Measurements from ENCODE around the gene INTS12.
"Not testable (repeated sequence)": the region's sequence is repeated elsewhere in the genome, so short reads cannot be mapped to it uniquely, and the experiment has no call there.

Gene INTS12

DNA sequence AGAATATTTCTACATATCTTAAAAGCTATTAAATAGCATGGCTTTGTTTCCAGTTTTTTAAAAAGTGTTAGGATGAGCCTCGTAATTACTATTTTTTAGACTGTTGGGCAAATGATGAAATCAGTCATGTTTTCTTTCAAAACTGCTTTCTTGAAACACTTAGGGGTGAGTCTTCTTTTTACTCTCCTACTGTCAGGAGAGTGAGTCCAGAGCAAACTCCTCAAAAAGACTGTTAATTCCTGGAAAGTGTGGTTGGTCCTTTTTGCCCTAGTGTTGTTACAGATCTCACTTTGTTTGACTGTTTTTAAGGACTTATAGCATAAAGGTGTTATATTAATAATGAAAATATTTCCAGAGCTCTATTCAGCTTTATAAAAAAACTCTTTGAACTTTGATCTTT, 6.4 kb upstream of the INTS12 start:
- H3K4me3 ChIP-seq (ENCODE audit: low read depth in 1 of 2, low read length in 2 of 2): no peak overlapping the region
- no peaks in the 10 kb centered on the region for H3K9me3 ChIP-seq (ENCODE audit: control insufficient read depth in 1 of 2, low read length in 2 of 2)
- H3K27ac ChIP-seq (ENCODE audit: low read length): no peak overlapping the region
- H3K36me3 ChIP-seq (ENCODE audit: control insufficient read depth in 1 of 2, insufficient read depth in 2 of 2, low read length in 2 of 2): no peaks in the 10 kb centered on the region
- H3K27me3 ChIP-seq (ENCODE audit: low read depth, low read length): no peaks in the 10 kb centered on the region
- peaks cover 0 to 4% of the 10 kb centered on the region in 2 donors for H3K4me1 ChIP-seq (ENCODE audit: control insufficient read depth in 1 of 2, insufficient read depth in 2 of 2, low read length in 2 of 2)

DNA sequence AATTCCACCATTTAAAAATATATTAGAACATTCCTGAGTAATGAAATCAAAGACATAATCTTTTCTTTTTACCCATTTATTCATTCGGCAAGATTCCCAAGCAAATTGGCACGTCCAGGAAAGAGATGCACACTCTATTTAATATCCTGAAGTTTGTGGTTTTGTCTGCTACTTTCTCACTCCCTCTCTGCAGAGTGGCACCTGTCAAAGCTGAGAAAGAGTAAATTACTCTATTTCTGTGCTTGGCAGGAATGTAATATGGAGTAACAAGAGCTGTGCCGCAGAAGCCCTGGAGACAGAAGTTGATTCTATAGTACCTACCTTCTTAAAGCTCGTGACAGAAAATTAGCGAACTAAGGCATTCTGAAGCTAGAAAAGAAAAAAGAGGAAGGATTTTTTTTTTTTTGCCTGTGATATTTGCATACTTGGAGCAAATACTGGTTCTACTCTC, 5.6 kb upstream of the INTS12 start:
- Histone ChIP-seq H3K27me3 (ENCODE audit: low read depth, low read length) (no peaks in the 10 kb centered on the region), H3K4me1 (ENCODE audit: control insufficient read depth in 1 of 2, insufficient read depth in 2 of 2, low read length in 2 of 2) (peaks cover 0 to 12% of the 10 kb centered on the region in 2 donors), H3K27ac (ENCODE audit: low read length) (no peak overlapping the region), H3K4me3 (ENCODE audit: low read depth in 1 of 2, low read length in 2 of 2) (no peak overlapping the region), H3K9me3 (ENCODE audit: control insufficient read depth in 1 of 2, low read length in 2 of 2) (no peaks in the 10 kb centered on the region), H3K36me3 (ENCODE audit: control insufficient read depth in 1 of 2, insufficient read depth in 2 of 2, low read length in 2 of 2) (no peaks in the 10 kb centered on the region)

DNA sequence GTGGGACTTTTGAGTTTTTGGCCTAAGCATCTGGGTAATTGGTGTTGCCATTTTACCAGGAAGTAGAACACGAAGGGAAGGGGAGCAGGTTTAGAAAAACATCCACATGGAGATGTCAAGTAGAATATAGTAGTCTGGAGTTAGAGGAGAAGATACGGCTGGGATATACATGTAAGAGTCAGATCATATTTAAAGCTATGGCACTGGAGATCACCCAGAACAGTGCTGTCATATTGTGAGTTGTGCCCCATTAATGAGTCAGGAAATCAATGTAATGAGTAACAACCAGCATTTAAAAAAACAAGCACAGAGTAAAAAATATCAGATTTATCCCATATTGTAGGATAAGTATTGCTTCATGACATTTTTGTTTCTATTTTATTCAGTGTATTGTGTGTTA, 4.3 kb upstream of the INTS12 start:
- no peaks in the 10 kb centered on the region for H3K36me3 ChIP-seq (ENCODE audit: control insufficient read depth in 1 of 2, insufficient read depth in 2 of 2, low read length in 2 of 2)
- no peak overlapping the region for H3K4me3 ChIP-seq (ENCODE audit: low read depth in 1 of 2, low read length in 2 of 2)
- H3K27ac ChIP-seq (ENCODE audit: low read length): no peak overlapping the region
- peaks cover under 1 to 15% of the 10 kb centered on the region in 2 donors for H3K4me1 ChIP-seq (ENCODE audit: control insufficient read depth in 1 of 2, insufficient read depth in 2 of 2, low read length in 2 of 2)
- no peaks in the 10 kb centered on the region for H3K9me3 ChIP-seq (ENCODE audit: control insufficient read depth in 1 of 2, low read length in 2 of 2)
- no peaks in the 10 kb centered on the region for H3K27me3 ChIP-seq (ENCODE audit: low read depth, low read length)

DNA sequence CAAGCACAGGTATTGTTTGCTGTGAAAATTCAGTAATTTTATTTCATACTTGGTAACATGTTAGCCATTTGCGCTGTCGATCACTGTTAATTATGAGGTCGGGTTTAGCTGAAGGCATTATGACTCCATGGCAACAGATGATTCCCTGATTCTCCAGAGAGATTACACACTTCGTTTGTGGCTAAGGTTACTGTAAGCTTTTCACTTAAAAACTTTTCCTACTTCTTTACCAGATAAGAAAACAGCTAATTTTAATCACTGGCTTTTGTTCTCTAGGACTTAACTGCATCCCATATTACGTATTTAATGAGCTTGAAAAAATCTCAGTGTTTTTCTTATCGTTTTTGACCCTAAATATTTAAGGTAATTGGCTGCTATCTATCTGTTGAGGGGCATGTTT, 2.2 kb upstream of the INTS12 start:
- Histone ChIP-seq H3K4me3 (ENCODE audit: low read depth in 1 of 2, low read length in 2 of 2) (no peak overlapping the region), H3K36me3 (ENCODE audit: control insufficient read depth in 1 of 2, insufficient read depth in 2 of 2, low read length in 2 of 2) (no peaks in the 10 kb centered on the region), H3K9me3 (ENCODE audit: control insufficient read depth in 1 of 2, low read length in 2 of 2) (no peaks in the 10 kb centered on the region), H3K4me1 (ENCODE audit: control insufficient read depth in 1 of 2, insufficient read depth in 2 of 2, low read length in 2 of 2) (peaks cover 9 to 27% of the 10 kb centered on the region in 2 donors), H3K27me3 (ENCODE audit: low read depth, low read length) (no peaks in the 10 kb centered on the region), H3K27ac (ENCODE audit: low read length) (no peak overlapping the region)

DNA sequence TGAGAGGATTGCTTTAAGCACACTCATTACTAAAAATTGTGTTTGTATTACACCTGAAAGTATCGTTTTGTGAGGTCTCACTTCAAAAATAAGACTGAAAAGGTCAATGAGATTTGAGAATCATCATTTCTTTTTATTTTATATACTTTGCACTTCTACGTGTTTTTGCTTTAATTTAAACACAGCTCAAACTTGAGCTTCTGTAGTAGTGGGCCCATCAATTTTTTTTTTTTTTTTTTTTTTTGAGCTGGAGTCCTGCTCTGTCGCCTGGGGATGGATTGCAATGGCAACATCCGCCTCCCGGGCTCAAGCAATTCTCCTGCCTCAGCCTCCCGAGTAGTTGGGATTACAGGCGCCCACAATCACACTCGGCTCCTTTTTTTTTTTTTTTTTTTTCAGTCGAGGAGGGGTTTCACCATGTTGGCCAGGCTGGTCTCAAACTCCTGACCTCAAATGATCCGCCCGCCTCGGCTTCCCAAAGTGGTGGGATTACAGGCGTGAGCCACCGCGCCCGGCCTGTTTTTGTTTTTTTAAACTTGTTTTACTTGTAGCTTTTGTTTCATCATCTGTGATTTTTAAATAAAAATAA, 1.6 kb upstream of the INTS12 start:
- no peaks in the 10 kb centered on the region for H3K36me3 ChIP-seq (ENCODE audit: control insufficient read depth in 1 of 2, insufficient read depth in 2 of 2, low read length in 2 of 2)
- no peaks in the 10 kb centered on the region for H3K9me3 ChIP-seq (ENCODE audit: control insufficient read depth in 1 of 2, low read length in 2 of 2)
- no peak overlapping the region for H3K27ac ChIP-seq (ENCODE audit: low read length)
- H3K4me1 ChIP-seq (ENCODE audit: control insufficient read depth in 1 of 2, insufficient read depth in 2 of 2, low read length in 2 of 2): peaks cover 9 to 26% of the 10 kb centered on the region in 2 donors
- no peak overlapping the region for H3K4me3 ChIP-seq (ENCODE audit: low read depth in 1 of 2, low read length in 2 of 2)
- no peaks in the 10 kb centered on the region for H3K27me3 ChIP-seq (ENCODE audit: low read depth, low read length)

DNA sequence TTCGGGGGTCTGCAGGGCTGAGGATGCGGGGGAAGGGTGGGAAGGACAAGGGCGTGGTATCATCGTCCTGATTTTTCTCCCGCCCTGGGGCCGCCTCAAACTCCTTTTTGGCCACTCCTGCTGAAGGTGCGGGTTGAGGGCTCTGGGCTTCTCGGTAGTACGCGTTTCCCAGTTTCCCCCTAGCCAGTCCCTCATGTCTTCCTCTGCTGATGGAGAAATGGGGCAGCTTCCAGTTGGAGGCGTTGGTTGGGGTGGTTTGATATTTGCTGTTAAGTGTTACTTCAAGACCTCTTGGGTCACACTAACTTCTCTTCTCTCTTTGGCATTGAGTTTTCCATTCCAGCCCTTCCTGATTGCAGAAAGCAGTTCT, 577 bp upstream of the INTS12 start:
- Histone ChIP-seq H3K27ac (ENCODE audit: low read length) (peak overlapping the region; percentile 95), H3K27me3 (ENCODE audit: low read depth, low read length) (no peaks in the 10 kb centered on the region), H3K4me3 (ENCODE audit: low read depth in 1 of 2, low read length in 2 of 2) (peak overlapping the region; percentile 77 to 93), H3K9me3 (ENCODE audit: control insufficient read depth in 1 of 2, low read length in 2 of 2) (no peaks in the 10 kb centered on the region), H3K4me1 (ENCODE audit: control insufficient read depth in 1 of 2, insufficient read depth in 2 of 2, low read length in 2 of 2) (peaks cover 9 to 26% of the 10 kb centered on the region in 2 donors), H3K36me3 (ENCODE audit: control insufficient read depth in 1 of 2, insufficient read depth in 2 of 2, low read length in 2 of 2) (no peaks in the 10 kb centered on the region)

DNA sequence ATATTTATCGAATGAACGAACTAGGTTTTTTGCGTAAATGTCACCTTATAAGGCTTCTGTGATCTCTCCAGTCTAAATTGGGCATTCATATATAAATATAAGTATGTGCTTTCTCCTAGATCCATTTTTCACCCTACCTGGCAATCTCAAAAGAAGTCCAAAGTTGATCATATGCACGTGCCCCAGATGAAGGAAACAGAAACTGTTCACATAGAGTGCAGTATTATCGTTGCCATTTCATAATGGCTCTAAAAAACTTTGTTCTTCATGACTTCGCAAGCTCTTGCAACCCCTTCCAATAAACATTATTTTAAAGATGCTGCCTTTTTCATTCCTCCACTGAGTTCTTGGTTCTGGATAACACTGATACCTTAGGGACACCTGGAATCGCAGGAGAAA, 708 bp downstream of the INTS12 start:
- H3K4me1 ChIP-seq (ENCODE audit: control insufficient read depth in 1 of 2, insufficient read depth in 2 of 2, low read length in 2 of 2): peaks cover 9 to 26% of the 10 kb centered on the region in 2 donors

DNA sequence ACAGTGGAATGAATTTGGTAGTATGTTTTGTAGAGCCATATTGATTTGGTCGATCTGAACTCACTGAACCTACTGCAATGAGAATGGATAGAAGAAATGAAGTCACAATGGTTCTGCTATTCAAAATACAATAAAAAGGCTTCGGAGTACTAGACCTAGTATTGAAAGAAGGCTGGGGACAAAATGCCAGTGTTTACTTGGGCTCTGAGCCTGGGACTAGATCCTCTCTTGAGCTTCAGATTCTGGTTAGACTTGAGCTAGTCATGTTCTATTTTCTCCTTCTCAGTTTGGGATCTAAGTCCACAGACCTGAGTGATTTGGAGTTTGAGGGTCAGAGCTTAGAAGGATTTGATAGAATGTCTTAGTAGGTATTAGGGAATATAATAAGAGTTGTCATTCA, 9.9 kb downstream of the INTS12 start:
- Histone ChIP-seq H3K36me3 (ENCODE audit: control insufficient read depth in 1 of 2, insufficient read depth in 2 of 2, low read length in 2 of 2) (peaks cover 19 to 33% of the 10 kb centered on the region in 2 donors), H3K27me3 (ENCODE audit: low read depth, low read length) (no peaks in the 10 kb centered on the region), H3K9me3 (ENCODE audit: control insufficient read depth in 1 of 2, low read length in 2 of 2) (no peaks in the 10 kb centered on the region), H3K27ac (ENCODE audit: low read length) (no peak overlapping the region), H3K4me3 (ENCODE audit: low read depth in 1 of 2, low read length in 2 of 2) (no peak overlapping the region), H3K4me1 (ENCODE audit: control insufficient read depth in 1 of 2, insufficient read depth in 2 of 2, low read length in 2 of 2) (no peaks in the 10 kb centered on the region)

More for the DNA sequence above, 708 bp downstream of the INTS12 start:
- Histone ChIP-seq H3K9me3 (ENCODE audit: control insufficient read depth in 1 of 2, low read length in 2 of 2) (no peaks in the 10 kb centered on the region), H3K27me3 (ENCODE audit: low read depth, low read length) (no peaks in the 10 kb centered on the region), H3K4me3 (ENCODE audit: low read depth in 1 of 2, low read length in 2 of 2) (peak overlapping the region; percentile 77 to 93), H3K27ac (ENCODE audit: low read length) (peak overlapping the region; percentile 95), H3K36me3 (ENCODE audit: control insufficient read depth in 1 of 2, insufficient read depth in 2 of 2, low read length in 2 of 2) (peaks cover 0 to 8% of the 10 kb centered on the region in 2 donors)

DNA sequence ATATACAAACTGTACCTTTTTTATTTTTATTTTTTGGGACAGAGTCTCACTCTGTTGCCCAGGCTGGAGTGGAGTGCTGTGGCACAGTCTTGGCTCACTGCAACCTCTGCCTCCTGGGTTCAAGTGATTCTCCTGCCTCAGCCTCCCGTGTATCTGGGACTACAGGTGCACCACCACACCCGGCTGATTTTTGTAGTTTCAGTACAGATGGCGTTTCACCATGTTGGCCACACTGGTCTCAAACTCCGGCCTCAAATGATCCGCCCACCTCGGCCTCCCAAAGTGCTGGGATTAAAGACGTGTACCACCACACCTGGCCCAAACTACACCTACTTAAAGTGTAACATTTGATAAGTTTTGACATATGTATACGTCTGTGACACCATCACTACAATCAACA, 12.7 kb downstream of the INTS12 start:
- H3K27me3 ChIP-seq (ENCODE audit: low read depth, low read length); H3K27ac ChIP-seq (ENCODE audit: low read length); H3K4me3 ChIP-seq (ENCODE audit: low read depth in 1 of 2, low read length in 2 of 2); H3K4me1 ChIP-seq (ENCODE audit: control insufficient read depth in 1 of 2, insufficient read depth in 2 of 2, low read length in 2 of 2); H3K9me3 ChIP-seq (ENCODE audit: control insufficient read depth in 1 of 2, low read length in 2 of 2): not testable (repeated sequence)
- peaks cover 36 to 44% of the 10 kb centered on the region in 2 donors for H3K36me3 ChIP-seq (ENCODE audit: control insufficient read depth in 1 of 2, insufficient read depth in 2 of 2, low read length in 2 of 2)

DNA sequence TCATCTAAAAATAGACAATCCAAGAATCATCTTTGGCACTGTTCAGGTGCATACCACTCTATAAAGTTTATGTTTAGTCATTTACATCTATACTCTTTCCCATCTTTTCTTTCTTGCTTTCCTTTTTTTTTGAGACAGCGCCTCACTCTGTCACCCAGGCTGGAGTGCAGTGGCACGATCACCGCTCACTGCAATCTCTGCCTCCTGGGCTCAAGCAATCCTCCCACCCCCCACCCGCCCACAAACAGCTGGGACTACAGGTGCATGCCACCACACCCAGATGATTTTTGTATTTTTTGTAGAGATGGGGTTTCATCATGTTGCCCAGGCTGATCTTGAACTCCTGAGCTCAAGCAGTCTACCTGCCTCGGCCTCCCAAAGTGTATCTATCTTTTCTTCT, 13.7 kb downstream of the INTS12 start:
- H3K27me3 ChIP-seq (ENCODE audit: low read depth, low read length); H3K4me1 ChIP-seq (ENCODE audit: control insufficient read depth in 1 of 2, insufficient read depth in 2 of 2, low read length in 2 of 2): not testable (repeated sequence)
- peaks cover 42 to 46% of the 10 kb centered on the region in 2 donors for H3K36me3 ChIP-seq (ENCODE audit: control insufficient read depth in 1 of 2, insufficient read depth in 2 of 2, low read length in 2 of 2)

DNA sequence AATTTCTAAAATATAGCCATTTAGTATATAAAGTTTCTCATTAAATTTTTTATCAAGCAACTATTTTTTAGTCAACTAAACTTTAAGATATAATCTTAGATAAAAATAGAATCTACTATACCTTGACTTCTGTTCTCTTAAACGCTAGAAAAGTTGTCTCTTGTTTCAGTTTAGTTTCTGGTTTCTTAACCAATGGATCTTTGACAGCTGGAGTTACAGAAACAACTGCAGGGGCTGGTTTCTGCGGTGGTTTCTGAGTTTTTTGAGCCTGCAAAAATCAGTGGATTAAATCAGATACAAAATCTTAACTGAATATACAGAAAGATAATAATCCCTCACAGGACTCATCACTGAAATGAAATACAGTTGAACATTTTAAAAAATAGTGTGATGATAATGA, 21.9 kb downstream of the INTS12 start:
- Histone ChIP-seq H3K9me3 (ENCODE audit: control insufficient read depth in 1 of 2, low read length in 2 of 2) (no peaks in the 10 kb centered on the region), H3K4me1 (ENCODE audit: control insufficient read depth in 1 of 2, insufficient read depth in 2 of 2, low read length in 2 of 2) (no peaks in the 10 kb centered on the region), H3K27me3 (ENCODE audit: low read depth, low read length) (no peaks in the 10 kb centered on the region), H3K36me3 (ENCODE audit: control insufficient read depth in 1 of 2, insufficient read depth in 2 of 2, low read length in 2 of 2) (peaks cover 38 to 50% of the 10 kb centered on the region in 2 donors), H3K4me3 (ENCODE audit: low read depth in 1 of 2, low read length in 2 of 2) (no peak overlapping the region), H3K27ac (ENCODE audit: low read length) (no peak overlapping the region)

More for the DNA sequence above, 13.7 kb downstream of the INTS12 start:
- not testable (repeated sequence) for H3K4me3 ChIP-seq (ENCODE audit: low read depth in 1 of 2, low read length in 2 of 2); H3K27ac ChIP-seq (ENCODE audit: low read length); H3K9me3 ChIP-seq (ENCODE audit: control insufficient read depth in 1 of 2, low read length in 2 of 2)

DNA sequence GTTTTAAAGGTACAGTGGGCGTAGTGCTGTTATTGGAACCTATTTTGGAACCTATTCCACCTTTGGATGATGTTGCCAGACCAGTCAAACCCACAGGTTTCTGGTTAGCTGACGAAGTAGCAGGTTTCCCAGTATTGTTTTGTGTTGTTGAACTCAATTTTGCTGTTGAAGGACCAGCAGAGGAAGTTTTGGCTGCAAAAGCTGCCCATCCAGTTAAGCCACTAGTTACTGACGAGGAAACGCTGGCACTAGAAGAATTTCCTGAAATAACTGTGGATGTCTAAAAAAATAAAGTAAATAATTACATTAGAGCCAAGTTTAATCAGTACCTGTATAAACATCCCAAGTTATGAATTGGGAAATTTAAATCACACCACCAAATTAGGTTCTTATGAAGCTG, 25.5 kb downstream of the INTS12 start:
- no peaks in the 10 kb centered on the region for H3K9me3 ChIP-seq (ENCODE audit: control insufficient read depth in 1 of 2, low read length in 2 of 2)
- peaks cover 21 to 23% of the 10 kb centered on the region in 2 donors for H3K36me3 ChIP-seq (ENCODE audit: control insufficient read depth in 1 of 2, insufficient read depth in 2 of 2, low read length in 2 of 2)
- no peak overlapping the region for H3K4me3 ChIP-seq (ENCODE audit: low read depth in 1 of 2, low read length in 2 of 2)
- no peaks in the 10 kb centered on the region for H3K27me3 ChIP-seq (ENCODE audit: low read depth, low read length)
- no peaks in the 10 kb centered on the region for H3K4me1 ChIP-seq (ENCODE audit: control insufficient read depth in 1 of 2, insufficient read depth in 2 of 2, low read length in 2 of 2)
- no peak overlapping the region for H3K27ac ChIP-seq (ENCODE audit: low read length)

All from muscle layer of duodenum (tissue), 2 donors.